ENCODE data around the gene CAMSAP2.

The CAMSAP2 gene

DNA sequence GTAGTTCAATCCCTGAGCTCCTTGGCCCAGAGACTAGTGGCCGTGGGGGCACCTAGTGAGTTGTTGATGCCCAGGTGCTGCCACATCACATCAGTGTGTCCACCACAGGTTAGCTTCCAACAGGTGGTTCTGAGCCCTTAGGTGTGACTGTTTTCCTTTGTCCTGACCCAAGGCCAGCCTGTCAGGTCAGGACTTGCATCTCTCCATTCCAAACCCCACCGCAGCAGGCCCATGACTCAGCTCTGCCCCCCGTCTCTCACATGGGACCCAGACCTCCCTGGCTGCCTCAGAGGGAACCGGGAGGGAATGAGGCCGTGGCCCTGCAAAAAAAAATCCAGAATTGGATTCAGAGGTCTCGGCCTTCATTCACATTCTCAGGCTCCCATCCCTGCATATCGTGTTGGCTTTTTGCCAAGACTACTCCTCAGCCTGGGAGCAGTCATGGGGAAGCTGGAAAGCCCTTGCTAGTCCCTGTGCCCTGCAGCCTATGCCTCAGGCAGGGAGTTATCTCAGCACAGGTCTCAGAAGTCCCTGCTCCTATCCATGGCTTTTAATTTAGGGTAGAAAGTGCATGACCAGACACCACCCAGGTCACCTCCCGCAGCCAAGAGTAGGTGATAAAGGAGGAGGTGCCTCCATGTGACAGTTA, 163.2 kb downstream of the CAMSAP2 start:
- DNase-seq, result no peak

DNA sequence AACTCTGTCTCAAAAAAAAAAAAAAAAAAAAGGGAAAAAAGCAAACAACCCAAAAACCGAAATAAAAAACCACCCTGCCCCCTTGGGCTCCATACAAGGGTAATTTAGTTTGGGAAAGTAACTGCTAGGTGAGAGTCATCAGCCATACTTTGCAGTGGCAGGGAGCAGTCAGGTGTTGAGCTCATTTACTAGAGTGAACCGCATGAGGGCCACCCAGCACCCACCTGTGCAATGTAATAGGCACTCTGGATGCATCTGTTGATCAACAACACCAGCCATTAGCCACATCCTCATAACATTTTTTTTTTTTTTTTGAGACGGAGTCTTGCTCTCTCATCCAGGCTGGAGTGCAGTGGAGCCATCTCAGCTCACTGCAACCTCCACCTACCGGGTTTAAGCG, 165.1 kb downstream of the CAMSAP2 start:
- no peak for DNase-seq

DNA sequence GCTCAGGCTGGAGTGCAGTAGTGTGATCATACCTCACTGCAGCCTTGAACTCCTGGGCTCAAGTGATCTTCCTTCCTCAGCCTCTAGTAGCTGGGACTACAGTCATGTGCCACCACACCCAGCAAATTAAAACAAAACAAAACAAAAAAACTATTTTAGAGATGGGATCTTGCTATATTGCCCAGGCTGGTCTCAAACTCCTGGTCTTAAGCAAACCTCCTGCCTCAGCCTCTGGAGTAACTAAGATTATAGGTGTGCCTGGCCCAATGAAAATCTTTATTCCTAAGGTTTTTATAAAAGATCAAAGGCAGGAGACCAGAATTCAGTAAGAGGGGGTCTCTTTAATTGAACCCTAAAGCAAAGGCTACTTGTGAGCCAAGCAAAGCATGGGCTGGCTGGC, 166.1 kb downstream of the CAMSAP2 start:
- DNase-seq, result no peak

DNA sequence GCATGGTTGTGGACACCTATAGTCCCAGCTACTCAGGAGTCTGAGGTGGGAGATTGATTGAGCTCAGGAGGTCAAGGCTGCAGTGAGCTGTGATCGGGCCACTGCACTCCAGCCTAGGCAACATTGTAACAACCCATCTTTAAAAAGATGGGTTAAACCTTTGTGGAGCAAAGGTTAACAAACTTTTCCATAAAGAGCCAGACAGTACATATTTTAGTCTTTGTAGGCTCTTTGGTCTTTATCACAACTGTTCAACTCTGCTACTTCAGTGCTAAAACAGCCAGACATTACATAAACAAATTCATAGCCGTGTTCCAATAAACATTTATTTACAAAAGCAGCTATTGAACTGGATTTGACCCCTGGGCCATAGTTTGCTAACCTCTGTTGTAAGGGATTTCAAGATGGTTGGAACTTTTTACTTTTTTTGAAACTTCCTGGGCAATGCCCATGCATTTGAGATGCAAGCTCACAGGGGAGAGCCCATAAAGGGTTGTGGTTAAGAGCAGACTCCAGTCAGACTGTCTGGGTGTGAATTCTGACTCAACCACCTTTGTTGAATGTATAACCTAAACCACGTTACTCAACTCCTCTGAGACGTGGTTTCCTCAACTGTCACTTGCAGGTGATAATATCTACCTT, 166.8 kb downstream of the CAMSAP2 start:
- peak; percentile 84 for DNase-seq

DNA sequence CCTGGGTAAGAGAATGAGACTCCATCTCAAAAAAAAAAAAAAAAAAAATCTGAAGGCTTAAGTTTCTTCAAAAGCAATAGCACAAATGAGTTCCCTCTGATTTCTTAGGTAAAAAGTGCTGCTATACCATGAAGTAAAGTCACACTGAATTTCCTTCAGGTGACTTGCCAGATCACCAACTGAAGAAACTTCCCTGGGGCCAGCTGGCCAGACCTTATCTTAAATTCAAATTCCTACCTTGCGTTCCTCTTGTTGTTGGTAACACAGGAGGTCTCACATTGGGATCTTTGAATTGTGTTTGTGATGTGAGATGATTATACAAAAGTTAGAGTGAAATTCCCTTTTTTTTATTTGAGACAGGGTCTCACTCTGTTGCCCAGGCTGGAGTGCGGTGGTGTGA, 167.8 kb downstream of the CAMSAP2 start:
- no peak for DNase-seq

DNA sequence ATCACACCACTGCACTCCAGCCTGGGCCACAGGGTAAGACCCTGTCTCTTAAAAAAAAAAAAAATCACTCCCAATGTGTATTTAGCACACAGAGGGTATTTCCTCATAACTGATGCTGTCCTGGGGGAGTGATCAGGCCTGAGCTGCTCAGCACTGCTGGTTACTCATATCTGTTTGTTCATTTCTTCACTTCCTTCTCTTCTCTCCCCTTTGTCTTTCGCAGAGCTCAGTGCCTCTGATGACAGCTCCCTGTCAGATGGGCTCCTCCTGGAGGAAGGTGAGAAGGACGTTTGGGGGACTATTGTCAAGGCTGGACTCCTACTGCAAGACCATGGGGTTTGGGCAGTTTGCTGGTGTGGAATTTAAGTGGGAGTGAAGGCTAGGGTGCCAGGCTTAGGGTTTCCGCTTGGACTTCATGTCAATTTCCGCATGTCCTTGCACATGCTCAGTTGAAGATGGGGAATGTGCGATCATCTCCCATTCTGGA, 169.0 kb downstream of the CAMSAP2 start:
- peak; percentile 95 for DNase-seq

DNA sequence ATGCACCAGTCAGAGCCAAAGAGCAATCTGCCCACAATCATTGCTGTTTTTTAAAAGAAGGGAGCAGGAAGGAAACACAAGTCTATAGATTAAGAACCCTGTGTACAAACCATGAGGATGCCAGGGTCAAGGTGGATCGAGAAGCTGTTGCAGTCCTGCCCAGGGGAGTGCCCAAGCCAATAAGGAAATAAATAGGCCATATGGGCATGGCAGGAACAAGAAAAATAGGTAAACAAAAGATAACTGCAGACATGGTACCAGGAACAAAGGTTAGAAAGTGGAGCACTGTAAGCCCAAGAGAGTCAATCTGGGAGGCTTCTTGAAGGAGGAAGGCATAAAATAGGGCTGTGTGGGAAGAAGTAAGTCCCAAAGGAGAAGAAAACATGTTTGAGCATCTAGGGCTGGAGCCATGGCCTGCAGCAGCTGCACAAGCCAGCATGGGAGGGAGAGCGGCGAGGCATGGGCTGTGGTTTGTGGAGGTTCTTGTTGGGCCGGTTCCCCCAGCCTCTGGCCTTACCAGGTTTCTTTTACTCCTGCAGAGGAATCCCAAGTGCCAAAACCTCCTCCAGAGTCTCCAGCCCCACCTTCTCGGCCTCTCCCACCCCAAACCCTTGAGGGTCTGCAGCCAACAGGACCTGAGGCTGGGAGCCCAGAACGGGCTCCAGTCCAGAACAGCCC, 169.6 kb downstream of the CAMSAP2 start:
- no peak for DNase-seq

DNA sequence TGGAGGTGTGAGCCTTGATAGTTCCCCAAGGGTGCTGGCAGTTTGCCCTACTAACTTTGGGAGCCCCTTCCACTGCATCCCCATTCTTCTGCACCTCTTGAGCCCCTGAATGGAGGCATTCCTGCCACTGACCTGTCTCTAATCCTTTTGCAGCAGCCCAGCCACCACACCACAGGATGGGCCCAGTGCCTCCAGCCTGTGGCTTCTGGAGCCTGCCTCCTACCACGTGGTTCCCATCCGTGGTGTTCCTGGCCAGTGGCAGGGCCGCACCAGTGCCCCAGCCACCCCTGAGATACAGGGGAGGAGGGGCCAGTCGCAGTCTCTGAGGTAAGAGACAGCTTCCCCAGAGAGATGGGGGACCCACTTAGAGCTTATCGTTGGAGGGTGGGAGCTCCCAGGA, 170.4 kb downstream of the CAMSAP2 start:
- DNase-seq, result no peak

DNA sequence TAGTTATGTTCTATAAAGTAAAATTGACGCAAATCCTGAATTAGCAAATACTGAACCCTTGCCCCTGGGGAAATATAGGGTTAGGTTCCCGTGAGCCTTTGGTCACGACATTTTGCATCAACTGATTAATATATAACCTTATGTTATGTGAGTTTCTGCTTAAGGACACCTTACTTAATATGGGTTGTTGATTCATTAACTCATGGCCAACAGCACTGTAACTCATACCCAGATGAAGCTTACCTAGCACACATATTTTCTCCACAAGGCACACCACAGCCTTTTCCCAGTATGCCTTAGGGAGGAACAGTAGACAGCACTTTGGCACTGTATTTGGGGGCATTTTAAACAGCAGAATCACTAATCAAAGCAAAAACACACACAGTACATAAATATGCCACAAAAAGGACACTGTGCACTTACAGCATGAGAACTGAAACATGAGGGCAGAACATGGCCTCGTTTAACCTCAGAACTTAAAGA, 171.1 kb downstream of the CAMSAP2 start:
- DNase-seq, result no peak

Measured in GF-D8 (cell line).